Hippocampal formation (tissue), 2 donors: ENCODE results near the gene PFAS.

Source experiments
- DNase-seq, 2 donors: peaks; one replicate each; lab custom pipeline; 2025; lab: John Stamatoyannopoulos, UW

Gene PFAS

DNA sequence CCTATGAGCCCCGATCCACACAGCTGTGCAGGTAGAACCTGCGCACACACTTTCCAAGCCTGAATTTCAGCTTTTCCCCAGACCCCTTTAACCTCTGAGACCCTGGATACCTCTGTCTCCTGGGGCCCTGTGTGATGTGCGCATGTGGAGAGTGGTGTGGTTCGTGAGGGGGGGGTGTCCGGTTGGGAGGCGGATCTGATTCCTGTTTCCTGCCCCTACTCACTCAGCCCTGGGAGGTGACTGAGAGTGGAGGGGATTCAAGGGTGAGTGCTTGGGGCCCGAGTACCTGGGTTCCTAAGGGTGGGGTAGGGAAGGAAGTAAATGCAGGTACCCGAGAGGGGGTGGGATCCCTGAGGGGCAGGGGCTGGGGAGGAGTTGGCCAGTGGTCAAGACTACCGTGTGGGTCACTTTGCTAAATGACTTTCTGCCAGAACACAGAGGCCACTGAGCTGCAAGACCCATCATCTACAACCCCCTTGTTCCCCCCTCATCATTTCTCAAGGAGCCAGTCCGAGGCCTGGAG, 61.6 kb downstream of the PFAS start:
- no peak for DNase-seq

DNA sequence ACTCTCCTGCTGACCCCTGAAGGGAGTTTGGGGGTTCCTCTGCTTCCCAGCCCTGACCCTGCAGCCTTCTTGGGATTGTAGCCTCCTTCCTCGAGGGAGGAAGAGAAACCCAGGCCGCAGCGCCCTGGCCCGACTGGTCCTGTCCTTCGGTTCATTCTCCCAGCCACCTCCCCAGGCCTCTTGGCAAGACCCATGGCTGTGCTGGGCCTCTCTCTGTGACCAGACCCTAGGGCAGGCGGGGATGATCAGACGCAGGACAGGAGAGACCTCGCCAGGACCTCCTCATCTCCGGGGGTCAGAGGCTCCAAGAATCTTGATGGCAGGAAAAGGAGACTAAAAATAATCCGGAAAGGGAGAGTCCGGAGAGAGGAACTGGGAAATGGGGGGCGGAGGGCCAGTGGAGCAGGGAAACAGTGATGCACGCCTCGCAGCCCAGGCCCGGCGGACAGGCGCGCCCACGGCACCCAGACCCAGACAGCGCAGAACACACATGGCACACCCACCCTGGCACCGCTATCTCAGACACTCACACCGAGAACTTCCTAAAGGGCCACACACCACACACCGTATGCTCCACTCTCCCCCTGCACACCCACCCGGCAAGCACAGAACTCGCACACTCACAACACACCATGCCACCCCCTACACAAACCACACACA, 62.2 kb downstream of the PFAS start:
- DNase-seq = no peak

DNA sequence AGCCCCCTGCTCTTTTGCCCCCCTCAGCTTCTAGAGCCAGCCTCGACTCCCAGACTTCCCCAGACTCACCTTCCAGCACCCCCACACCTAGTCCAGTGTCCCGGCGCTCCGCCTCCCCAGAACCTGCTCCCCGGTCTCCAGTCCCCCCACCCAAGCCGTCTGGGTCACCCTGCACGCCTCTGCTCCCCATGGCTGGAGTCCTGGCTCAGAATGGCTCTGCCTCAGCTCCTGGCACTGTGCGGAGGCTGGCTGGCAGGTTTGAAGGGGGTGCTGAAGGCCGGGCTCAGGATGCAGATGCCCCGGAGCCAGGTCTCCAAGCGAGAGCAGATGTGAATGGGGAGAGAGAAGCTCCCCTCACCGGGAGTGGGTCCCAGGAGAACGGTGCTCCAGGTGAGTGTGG, 63.2 kb downstream of the PFAS start:
- no peak for DNase-seq

DNA sequence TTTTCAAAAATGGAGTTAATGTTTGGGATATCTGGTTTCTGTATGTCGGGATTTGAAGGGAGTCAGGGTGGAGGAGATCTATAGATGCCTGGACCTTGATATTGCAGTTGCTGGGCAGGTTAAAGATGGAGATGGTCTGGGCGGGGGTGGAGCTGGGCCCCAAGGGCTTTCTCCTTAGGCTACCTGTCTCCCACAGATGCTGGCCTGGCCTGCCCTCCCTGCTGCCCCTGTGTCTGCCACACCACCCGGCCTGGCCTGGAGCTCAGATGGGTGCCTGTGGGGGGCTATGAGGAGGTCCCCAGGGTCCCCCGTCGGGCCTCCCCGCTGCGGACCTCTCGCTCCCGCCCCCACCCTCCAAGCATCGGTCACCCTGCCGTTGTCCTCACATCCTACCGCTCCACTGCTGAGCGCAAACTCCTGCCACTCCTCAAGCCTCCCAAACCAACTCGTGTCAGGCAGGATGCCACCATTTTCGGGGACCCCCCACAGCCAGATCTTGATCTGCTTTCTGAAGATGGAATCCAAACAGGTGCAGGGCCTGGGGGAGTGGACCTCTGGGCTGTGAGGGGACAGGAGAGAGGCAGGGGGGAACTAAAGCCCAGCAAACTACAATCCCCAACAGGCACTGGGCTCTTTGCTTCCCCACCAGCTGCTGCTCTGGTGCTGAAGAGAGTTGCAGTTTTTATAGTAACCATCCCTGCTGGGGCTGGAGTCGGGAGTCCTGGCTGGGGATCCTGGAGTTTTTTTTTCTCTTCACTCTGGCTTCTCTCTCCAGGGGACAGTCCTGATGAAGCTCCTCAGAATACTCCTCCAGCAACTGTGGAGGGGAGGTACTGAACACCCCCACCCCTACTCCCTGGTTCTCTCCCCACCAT, 63.9 kb downstream of the PFAS start:
- DNase-seq = no peak

DNA sequence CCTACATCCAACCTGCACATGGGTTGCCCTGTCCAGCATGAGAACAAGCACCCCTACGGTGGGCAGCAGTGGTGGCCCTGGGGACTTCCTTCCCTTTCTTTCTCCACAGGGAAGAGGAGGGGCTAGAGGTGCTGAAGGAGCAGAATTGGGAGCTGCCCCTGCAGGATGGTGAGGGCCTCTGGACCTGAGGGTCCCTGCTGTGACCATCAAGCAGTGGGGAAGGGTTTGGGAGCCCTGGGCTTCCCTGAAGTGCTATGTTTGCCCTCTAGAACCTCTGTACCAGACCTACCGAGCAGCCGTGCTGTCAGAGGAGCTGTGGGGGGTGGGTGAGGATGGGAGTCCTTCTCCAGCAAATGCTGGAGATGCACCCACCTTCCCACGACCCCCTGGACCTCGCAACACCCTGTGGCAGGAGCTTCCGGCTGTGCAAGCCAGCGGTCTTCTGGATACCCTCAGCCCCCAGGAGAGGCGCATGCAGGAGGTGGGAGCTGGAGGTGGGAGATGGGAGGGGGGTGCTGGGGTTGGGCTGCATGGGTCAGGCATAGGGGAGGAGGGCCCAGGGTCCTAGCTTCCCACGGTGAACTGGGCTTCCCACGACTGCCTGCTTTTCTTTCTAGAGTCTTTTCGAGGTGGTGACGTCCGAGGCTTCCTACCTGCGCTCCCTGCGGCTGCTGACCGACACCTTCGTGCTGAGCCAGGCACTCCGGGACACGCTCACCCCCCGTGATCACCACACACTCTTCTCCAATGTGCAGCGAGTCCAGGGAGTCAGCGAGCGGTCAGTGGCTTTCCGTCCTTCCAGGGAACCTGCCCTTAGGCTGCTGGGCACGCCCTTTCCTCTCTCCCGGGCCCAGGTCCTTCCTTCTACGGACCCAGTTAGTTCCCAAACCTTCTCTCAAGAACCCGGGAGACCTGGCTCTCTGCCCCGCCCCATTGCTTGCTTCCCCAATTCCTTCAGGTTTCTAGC, 66.0 kb downstream of the PFAS start:
- no peak for DNase-seq

DNA sequence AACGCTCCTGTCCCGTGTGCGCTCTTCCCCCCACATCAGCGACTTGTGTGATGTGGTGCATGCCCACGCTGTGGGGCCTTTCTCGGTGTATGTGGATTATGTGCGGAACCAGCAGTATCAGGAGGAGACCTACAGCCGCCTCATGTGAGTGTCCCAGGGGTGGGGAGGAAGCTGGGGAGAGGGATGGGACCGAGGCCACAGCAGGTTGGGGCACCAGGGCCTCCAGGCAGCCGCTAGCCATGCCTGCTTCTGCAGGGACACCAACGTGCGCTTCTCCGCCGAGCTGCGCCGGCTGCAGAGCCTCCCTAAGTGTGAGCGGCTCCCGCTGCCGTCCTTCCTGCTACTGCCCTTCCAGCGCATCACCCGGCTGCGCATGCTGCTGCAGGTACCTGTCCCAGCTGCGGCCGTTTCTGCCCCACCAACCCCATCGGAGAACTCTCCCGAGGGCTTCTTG, 66.7 kb downstream of the PFAS start:
- no peak for DNase-seq

DNA sequence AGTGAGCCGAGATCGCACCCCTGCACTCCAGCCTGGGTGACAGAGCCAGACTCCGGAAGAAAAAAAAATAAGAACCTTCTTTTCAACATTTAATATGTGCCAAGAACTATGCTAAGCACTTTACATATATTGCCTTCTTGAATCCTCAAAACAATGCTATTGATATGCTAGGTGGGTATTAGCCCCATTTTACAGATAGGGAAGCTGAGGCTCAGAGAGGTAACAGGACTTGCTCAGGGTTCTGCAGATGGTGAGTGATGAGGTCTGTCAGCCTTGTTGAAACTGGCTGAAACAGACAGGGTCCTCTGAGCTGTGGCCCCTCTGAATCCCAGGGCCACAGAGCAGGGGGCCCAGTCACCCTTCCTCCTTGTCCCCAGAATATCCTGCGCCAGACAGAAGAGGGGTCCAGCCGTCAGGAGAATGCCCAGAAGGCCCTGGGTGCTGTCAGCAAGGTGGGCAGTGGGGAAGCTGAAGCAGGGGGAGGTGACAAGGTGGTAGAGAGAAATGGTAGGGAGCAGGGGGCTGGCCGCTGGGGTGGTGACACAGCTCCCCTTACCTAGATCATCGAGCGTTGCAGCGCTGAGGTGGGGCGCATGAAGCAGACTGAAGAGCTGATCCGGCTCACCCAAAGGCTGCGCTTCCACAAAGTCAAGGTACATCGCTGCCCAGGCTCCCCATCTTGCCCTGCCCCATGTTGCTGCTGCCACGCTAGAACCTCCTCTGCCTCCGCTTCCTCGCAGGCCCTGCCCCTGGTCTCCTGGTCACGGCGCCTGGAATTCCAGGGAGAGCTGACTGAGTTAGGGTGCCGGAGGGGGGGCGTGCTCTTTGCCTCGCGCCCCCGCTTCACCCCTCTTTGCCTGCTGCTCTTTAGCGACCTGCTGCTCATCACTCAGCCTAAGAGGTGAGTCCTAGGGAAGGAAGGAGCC, 69.2 kb downstream of the PFAS start:
- no peak for DNase-seq
